ENCODE data around the gene TMEM80.

Gene TMEM80

DNA sequence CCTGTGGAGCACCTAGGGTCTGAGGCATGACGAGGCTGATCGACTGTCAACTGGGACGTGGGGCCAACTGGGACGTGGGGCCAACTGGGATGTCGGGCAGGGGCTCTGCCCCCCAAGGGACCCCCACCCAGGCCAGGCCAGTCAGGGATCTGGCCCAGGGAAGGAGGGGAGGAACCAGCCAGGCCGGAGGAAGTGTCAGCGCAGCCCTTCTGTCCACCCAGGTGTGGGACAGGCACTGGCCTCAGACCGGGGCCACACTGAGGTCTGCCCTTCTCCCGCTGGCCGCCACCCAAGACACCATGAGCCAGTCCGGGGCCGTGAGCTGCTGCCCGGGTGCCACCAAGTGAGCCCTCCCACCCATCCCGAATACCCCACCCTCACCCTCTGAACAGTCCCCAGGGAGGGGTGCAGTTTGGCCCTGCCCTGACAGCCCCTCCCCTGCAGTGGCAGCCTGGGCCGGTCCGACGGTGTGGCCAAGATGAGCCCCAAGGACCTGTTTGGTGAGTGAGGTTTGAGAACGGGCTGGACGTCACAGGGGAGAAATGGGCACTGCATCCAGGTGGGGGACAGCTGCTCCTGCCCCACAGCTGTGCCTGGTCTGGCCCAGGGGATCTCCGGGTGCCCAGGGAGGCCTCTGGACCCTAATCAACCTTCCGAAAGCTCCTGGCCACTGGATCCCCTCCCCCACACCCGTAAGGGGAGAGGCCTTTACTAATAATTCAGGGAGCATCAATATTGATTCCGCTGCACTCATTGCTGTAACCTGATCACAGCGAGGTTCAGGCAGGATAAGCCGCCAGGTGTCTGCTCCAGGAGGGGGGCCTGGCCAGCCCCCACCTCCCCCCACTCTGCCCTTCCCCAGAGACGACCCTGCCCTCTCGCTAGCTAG is 13.7 kb downstream of the TMEM80 start:
- no peak for DNase-seq (ENCODE audit: low read depth)
- H3K4me3 ChIP-seq (ENCODE audit: low read depth, low read length) = no peak overlapping the region
- TF ChIP-seq CTCF (IDR thresholded peaks at IDR 0.05; ENCODE audit: low read depth, low read length, missing control alignments) = no peak

GRCh38 chr11:714436-714835 is 18.8 kb downstream of the TMEM80 start:
- DNase-seq (ENCODE audit: low read depth) = no peak
- TF ChIP-seq CTCF (IDR thresholded peaks at IDR 0.05; ENCODE audit: low read depth, low read length, missing control alignments) = no peak
- no peak overlapping the region for H3K4me3 ChIP-seq (ENCODE audit: low read depth, low read length)

- DNase-seq (ENCODE audit: low read depth) = no peak
- no peak for TF ChIP-seq CTCF (IDR thresholded peaks at IDR 0.05; ENCODE audit: low read depth, low read length, missing control alignments)
- H3K4me3 ChIP-seq (ENCODE audit: low read depth, low read length) = no peak overlapping the region
Observed at GRCh38 chr11:719214-720016, 23.8 kb downstream of the TMEM80 start.

GRCh38 chr11:720017-720641 is 24.5 kb downstream of the TMEM80 start:
- H3K4me3 ChIP-seq (ENCODE audit: low read depth, low read length) = no peak overlapping the region
- TF ChIP-seq CTCF (IDR thresholded peaks at IDR 0.05; ENCODE audit: low read depth, low read length, missing control alignments) = no peak
- no peak for DNase-seq (ENCODE audit: low read depth)

GRCh38 chr11:720642-721246 is 25.1 kb downstream of the TMEM80 start:
- no peak overlapping the region; the same call in 1 of the 2 replicates for H3K4me3 ChIP-seq (ENCODE audit: low read depth, low read length)
- no peak for TF ChIP-seq CTCF (IDR thresholded peaks at IDR 0.05; ENCODE audit: low read depth, low read length, missing control alignments)
- no peak for DNase-seq (ENCODE audit: low read depth)

DNA sequence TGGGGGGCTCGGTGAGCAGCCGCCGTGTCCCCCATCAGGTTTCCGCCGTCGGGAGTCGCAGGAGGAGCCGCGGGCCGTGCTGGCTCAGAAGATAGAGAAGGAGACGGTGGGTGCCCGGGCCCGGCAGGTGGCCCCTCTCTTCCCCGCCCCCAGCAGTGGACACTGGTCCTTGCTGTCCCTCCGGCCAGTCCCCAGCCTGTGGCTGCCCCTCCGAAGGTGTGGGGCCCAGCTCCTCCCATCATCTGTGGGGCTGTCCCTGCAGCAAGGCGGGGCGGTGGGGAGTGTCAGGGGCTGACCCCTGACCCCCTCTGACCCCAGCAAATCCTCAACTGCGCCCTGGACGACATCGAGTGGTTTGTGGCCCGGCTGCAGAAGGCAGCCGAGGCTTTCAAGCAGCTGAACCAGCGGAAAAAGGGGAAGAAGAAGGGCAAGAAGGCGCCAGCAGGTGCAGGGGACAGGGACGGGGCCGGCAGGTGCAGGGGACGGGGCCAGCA is 25.7 kb downstream of the TMEM80 start:
- TF ChIP-seq CTCF (IDR thresholded peaks at IDR 0.05; ENCODE audit: low read depth, low read length, missing control alignments) = no peak
- no peak for DNase-seq (ENCODE audit: low read depth)
- no peak overlapping the region; the same call in 1 of the 2 replicates for H3K4me3 ChIP-seq (ENCODE audit: low read depth, low read length)
